ENCODE results near the gene INIP.
"Not testable (repeated sequence)": the region's sequence is repeated elsewhere in the genome, so short reads cannot be mapped to it uniquely, and the experiment has no call there.

GRCh38 chr9:112722749-112723148 is 4.8 kb upstream of the INIP start:
- TF ChIP-seq EZH2 (IDR thresholded peaks at IDR 0.05; ENCODE audit: insufficient read depth, poor library complexity, severe bottlenecking); EZH2phosphoT487 (IDR thresholded peaks at IDR 0.05; ENCODE audit: insufficient read depth, low read depth): not testable (repeated sequence)

Data from GM23248 (cell line).